ENCODE data around the gene NFYC. TPM values are rescaled to one million over a fixed set of nuclear protein-coding genes. Genes with fewer than 3 reads are reported as not detected.
A peak's percentile ranks its signal among the peaks of the same experiment; 100 is the strongest.

NFYC gene
- polyA plus RNA-seq, 1 of the 3 experiments (the other 2 are of a cell fraction), result 72.4 TPM

GRCh38 chr1:40692429-40692895 is 958 bp downstream of the NFYC start:
- no peak for DNase-seq
- POLR2A ChIA-PET, result interaction anchor here (0.7 to 2.3 kb wide), 11 partner anchors 9 to 288 kb away, joined by 3 to 30 read pairs (median 5); partner anchors contain the start of genes CTPS1 and RIMS3

GRCh38 chr1:40693425-40693824 is 1.9 kb downstream of the NFYC start:
- Histone ChIP-seq H3K27ac (ENCODE audit: low read depth in 2 of 2, low read length in 1 of 2) (peak overlapping the region in 1 of 2 experiments; percentile 97; a peak in 1 of 4 replicates), H3K27me3 (ENCODE audit: insufficient read depth) (no peaks in the 10 kb centered on the region), H4K20me1 (ENCODE audit: insufficient read depth) (0 out of 2 replicates have a peak, but pooled peaks cover 3% of the 10 kb centered on the region), H3K9me2 (no peaks in the 10 kb centered on the region), H3K79me2 (ENCODE audit: insufficient read depth) (peaks cover 92% of the 10 kb centered on the region), H3K4me3 (ENCODE audit: low read depth in 2 of 2, low read length in 1 of 2) (peak overlapping the region in 1 of 2 experiments; percentile 68; a peak in 1 of 4 replicates), H3K9ac (peak overlapping the region; percentile 99; the same call in 1 of the 2 replicates), H3K36me3 (replicated peaks in 1 of 2; ENCODE audit: control insufficient read depth in 1 of 2, insufficient read depth in 2 of 2, low read length in 1 of 2) (peaks cover 0 to 4% of the 10 kb centered on the region in 2 experiments), H3K9me3 (no peaks in the 10 kb centered on the region), H3F3A (replicated peaks; ENCODE audit: insufficient read depth) (peaks cover 12% of the 10 kb centered on the region), H3K4me1 (ENCODE audit: control insufficient read depth in 1 of 2, insufficient read depth in 2 of 2, low read depth in 1 of 2, low read length in 1 of 2) (peaks cover 17 to 21% of the 10 kb centered on the region in 2 experiments; a peak in 3 of 4 replicates), H3K4me2 (peak overlapping the region; percentile 85), H2AFZ (ENCODE audit: low read depth) (no peak overlapping the region)
- TF ChIP-seq EZH2phosphoT487 (IDR thresholded peaks at IDR 0.05; ENCODE audit: borderline replicate concordance, low read depth) (no peak), NRF1 (IDR thresholded peaks at IDR 0.05; ENCODE audit: low read depth, low read length) (no peak), POLR2AphosphoS5 (IDR thresholded peaks at IDR 0.05; ENCODE audit: low read depth, low read length) (no peak), TCF12 (IDR thresholded peaks at IDR 0.05) (no peak), RAD21 (IDR thresholded peaks at IDR 0.05; ENCODE audit: low read length) (no peak), NFIC (IDR thresholded peaks at IDR 0.05; ENCODE audit: borderline replicate concordance) (no peak), FOSL2 (IDR thresholded peaks at IDR 0.05; ENCODE audit: borderline replicate concordance, low read depth) (no peak), FOXM1 (IDR thresholded peaks at IDR 0.05; ENCODE audit: low read depth) (no peak), TEAD4 (IDR thresholded peaks at IDR 0.05; ENCODE audit: borderline replicate concordance, insufficient read depth) (no peak), EP300 (IDR thresholded peaks at IDR 0.05; ENCODE audit: borderline replicate concordance in 1 of 2, low read depth in 1 of 2, low read length in 1 of 2) (no peak), YY1 (IDR thresholded peaks at IDR 0.05; ENCODE audit: low read depth) (no peak), JUND (IDR thresholded peaks at IDR 0.05) (no peak), USF1 (IDR thresholded peaks at IDR 0.05; ENCODE audit: borderline replicate concordance, low read depth) (no peak), ELF1 (IDR thresholded peaks at IDR 0.05) (no peak), GATA2 (CRISPR knock-in tag; IDR thresholded peaks at IDR 0.05) (no peak), SMC3 (IDR thresholded peaks at IDR 0.05; ENCODE audit: low read depth, low read length) (no peak), FOXJ3 (CRISPR knock-in tag; IDR thresholded peaks at IDR 0.05) (no peak)
- TF ChIP-seq, protein P1, sequence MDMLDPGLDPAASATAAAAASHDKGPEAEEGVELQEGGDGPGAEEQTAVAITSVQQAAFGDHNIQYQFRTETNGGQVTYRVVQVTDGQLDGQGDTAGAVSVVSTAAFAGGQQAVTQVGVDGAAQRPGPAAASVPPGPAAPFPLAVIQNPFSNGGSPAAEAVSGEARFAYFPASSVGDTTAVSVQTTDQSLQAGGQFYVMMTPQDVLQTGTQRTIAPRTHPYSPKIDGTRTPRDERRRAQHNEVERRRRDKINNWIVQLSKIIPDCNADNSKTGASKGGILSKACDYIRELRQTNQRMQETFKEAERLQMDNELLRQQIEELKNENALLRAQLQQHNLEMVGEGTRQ (IDR thresholded peaks at IDR 0.05; ENCODE audit: borderline replicate concordance, low read depth, low read length), result no peak
- 100% methylated on average over 1 of the region's 1 CpG for WGBS (ENCODE audit: low lambda C conversion rate)
- no peak for DNase-seq
- ChIA-PET POLR2A (no interaction called here), CTCF (interaction anchor here (1.0 to 1.5 kb wide), 4 partner anchors 24 to 259 kb away, joined by 3 to 4 read pairs (median 4); no protein-coding TSS in a partner anchor)

More at GRCh38 chr1:40692429-40692895, 958 bp downstream of the NFYC start:
- H3K9me3 ChIP-seq, result no peaks in the 10 kb centered on the region
- H3K4me2 ChIP-seq, result peak overlapping the region; percentile 85
- H3K27me3 ChIP-seq (ENCODE audit: insufficient read depth), result no peaks in the 10 kb centered on the region
- no peaks in the 10 kb centered on the region for H3K9me2 ChIP-seq
- 0 out of 2 replicates have a peak, but pooled peaks cover 3% of the 10 kb centered on the region for H4K20me1 ChIP-seq (ENCODE audit: insufficient read depth)
- H3K36me3 ChIP-seq (replicated peaks in 1 of 2; ENCODE audit: control insufficient read depth in 1 of 2, insufficient read depth in 2 of 2, low read length in 1 of 2), result peaks cover 0 to 4% of the 10 kb centered on the region in 2 experiments
- TF ChIP-seq USF1 (IDR thresholded peaks at IDR 0.05; ENCODE audit: borderline replicate concordance, low read depth) (peak; percentile 52; the same call in 1 of the 2 replicates), FOXM1 (IDR thresholded peaks at IDR 0.05; ENCODE audit: low read depth) (no peak)
- CTCF ChIA-PET, result interaction anchor here (1.0 to 1.4 kb wide), 2 partner anchors 23 to 30 kb away, joined by 3 to 4 read pairs; no protein-coding TSS in a partner anchor
- peak overlapping the region; percentile 97 to 99 for H3K27ac ChIP-seq (ENCODE audit: low read depth in 2 of 2, low read length in 1 of 2)
- peaks cover 12% of the 10 kb centered on the region for H3F3A ChIP-seq (replicated peaks; ENCODE audit: insufficient read depth)
- peak overlapping the region; percentile 57 for H2AFZ ChIP-seq (ENCODE audit: low read depth)
- peak overlapping the region; percentile 99 for H3K9ac ChIP-seq
- H3K4me1 ChIP-seq (ENCODE audit: control insufficient read depth in 1 of 2, insufficient read depth in 2 of 2, low read depth in 1 of 2, low read length in 1 of 2), result peaks cover 17 to 21% of the 10 kb centered on the region in 2 experiments; a peak in 3 of 4 replicates
- peaks cover 82% of the 10 kb centered on the region for H3K79me2 ChIP-seq (ENCODE audit: insufficient read depth)
- 2% methylated on average over 9 of the region's 9 CpGs for WGBS (ENCODE audit: low lambda C conversion rate)
- peak overlapping the region; percentile 68 to 95 for H3K4me3 ChIP-seq (ENCODE audit: low read depth in 2 of 2, low read length in 1 of 2)

Measured in SK-N-SH (cell line).